NCI-H187 (cell line): Measurements from ENCODE around the gene DLGAP4.
A peak's percentile ranks its signal among the peaks of the same experiment; 100 is the strongest.

Source experiments
- DNase-seq, 2 experiments: peaks; one replicate each; lab custom pipeline; 2025; lab: John Stamatoyannopoulos, UW

The DLGAP4 gene

GRCh38 chr20:36478137-36478905 is 172.2 kb downstream of the DLGAP4 start:
- no peak for DNase-seq

- DNase-seq = no peak
These were observed 173.8 kb downstream of the DLGAP4 start for GRCh38 chr20:36479938-36480337.

- DNase-seq = no peak
These were observed 174.4 kb downstream of the DLGAP4 start for GRCh38 chr20:36480456-36481048.

- DNase-seq = no peak
These were observed 175.4 kb downstream of the DLGAP4 start for GRCh38 chr20:36481380-36482043.

GRCh38 chr20:36482044-36482473 is 175.9 kb downstream of the DLGAP4 start:
- DNase-seq = peak in 1 of 2 experiments; percentile 35

- no peak for DNase-seq
These were observed 177.2 kb downstream of the DLGAP4 start for GRCh38 chr20:36483209-36483918.

GRCh38 chr20:36483919-36484808 is 178.0 kb downstream of the DLGAP4 start:
- DNase-seq = peak; percentile 15 to 59

- DNase-seq = no peak
These were observed 179.1 kb downstream of the DLGAP4 start for GRCh38 chr20:36485286-36485685.

GRCh38 chr20:36487069-36487468 is 180.9 kb downstream of the DLGAP4 start:
- no peak for DNase-seq

- no peak for DNase-seq
These were observed 184.1 kb downstream of the DLGAP4 start for GRCh38 chr20:36490191-36490590.

GRCh38 chr20:36491901-36492617 is 185.9 kb downstream of the DLGAP4 start:
- no peak for DNase-seq

- no peak for DNase-seq
These were observed 187.1 kb downstream of the DLGAP4 start for GRCh38 chr20:36493051-36493800.

GRCh38 chr20:36493801-36494114 is 187.6 kb downstream of the DLGAP4 start:
- DNase-seq = no peak

- DNase-seq = no peak
These were observed 190.8 kb downstream of the DLGAP4 start for GRCh38 chr20:36496707-36497669.

GRCh38 chr20:36497856-36498255 is 191.7 kb downstream of the DLGAP4 start:
- DNase-seq = no peak

GRCh38 chr20:36498386-36499179 is 192.4 kb downstream of the DLGAP4 start:
- DNase-seq = no peak

- DNase-seq = no peak
These were observed 193.1 kb downstream of the DLGAP4 start for GRCh38 chr20:36499211-36499610.
